HepG2 (cell line): ENCODE results near the gene LENEP. TPM values are rescaled to one million over a fixed set of nuclear protein-coding genes. Genes with fewer than 3 reads are reported as not detected.

ENCODE experiments used
- ARID2 ChIP-seq: sonication (generic); formaldehyde crosslinking; IDR thresholded peaks from 2 replicates; pipeline ENCODE4 v1.8.1; 2022; ENCODE audit warnings: mild to moderate bottlenecking, missing genetic modification reagents, borderline replicate concordance
- BRD4 ChIP-seq: sonication (generic); formaldehyde crosslinking; IDR thresholded peaks from 2 replicates; pipeline ENCODE4 v1.4.0; 2020; ENCODE audit warnings: missing genetic modification reagents
- BRF2 ChIP-seq: sonication (generic); formaldehyde crosslinking; IDR thresholded peaks from 2 replicates; pipeline ENCODE4 v1.8.1; 2022; ENCODE audit warnings: mild to moderate bottlenecking, missing genetic modification reagents
- FOXA3 ChIP-seq: IDR thresholded peaks from 2 replicates; pipeline ENCODE4 v1.6.1; 2016; ENCODE audit warnings: missing genetic modification reagents, missing compliant biosample characterization
- HDAC1 ChIP-seq: sonication (generic); formaldehyde crosslinking; IDR thresholded peaks from 2 replicates; pipeline ENCODE4 v1.5.1; 2020; ENCODE audit warnings: mild to moderate bottlenecking, missing genetic modification reagents
- NKX3-1 ChIP-seq: sonication (generic); formaldehyde crosslinking; IDR thresholded peaks from 2 replicates; pipeline ENCODE4 v1.5.0; 2020; ENCODE audit warnings: missing genetic modification reagents
- NR2C2 ChIP-seq: sonication (generic); formaldehyde crosslinking; IDR thresholded peaks from 2 replicates; pipeline ENCODE4 v1.4.0; 2020; ENCODE audit warnings: missing genetic modification reagents, mild to moderate bottlenecking, moderate library complexity, borderline replicate concordance
- PCBP1 ChIP-seq: fragments of 200-400 bp; formaldehyde crosslinking; IDR thresholded peaks from 2 replicates; pipeline ENCODE4 v1.6.1; 2017; ENCODE audit warnings: mild to moderate bottlenecking, low read depth, low read length, borderline replicate concordance
- POLR2A ChIP-seq, 2 experiments: IDR thresholded peaks; 2 replicates each; pipeline ENCODE4 v1.6.1; 2011; ENCODE audit warnings: low read depth in 2 of 2, low read length in 2 of 2, mild to moderate bottlenecking in 1 of 2, moderate library complexity in 1 of 2; ENCODE audit not compliant: insufficient read depth in 1 of 2
- SETDB1 ChIP-seq: sonication (generic); formaldehyde crosslinking; IDR thresholded peaks from 2 replicates; pipeline ENCODE4 v1.5.1; 2020; ENCODE audit warnings: missing genetic modification reagents, mild to moderate bottlenecking, borderline replicate concordance
- TEF ChIP-seq: sonication (generic); formaldehyde crosslinking; IDR thresholded peaks from 2 replicates; pipeline ENCODE4 v1.5.0; 2020; ENCODE audit warnings: missing genetic modification reagents
- TMF1 ChIP-seq: sonication (generic); formaldehyde crosslinking; IDR thresholded peaks from 2 replicates; pipeline ENCODE4 v1.8.1; 2022; ENCODE audit warnings: low read depth, missing genetic modification reagents
- WIZ ChIP-seq: sonication (generic); formaldehyde crosslinking; IDR thresholded peaks from 2 replicates; pipeline ENCODE4 v1.5.1; 2020; ENCODE audit warnings: mild to moderate bottlenecking, missing genetic modification reagents
- ZC3H13 ChIP-seq: sonication (generic); formaldehyde crosslinking; IDR thresholded peaks from 2 replicates; pipeline ENCODE4 v1.8.1; 2023; ENCODE audit warnings: mild to moderate bottlenecking, missing genetic modification reagents, moderate library complexity
- ZNF318 ChIP-seq: sonication (generic); formaldehyde crosslinking; IDR thresholded peaks from 2 replicates; pipeline ENCODE4 v1.4.0; 2020; ENCODE audit warnings: mild to moderate bottlenecking, missing genetic modification reagents
- ZNF329 ChIP-seq: sonication (generic); formaldehyde crosslinking; IDR thresholded peaks from 2 replicates; pipeline ENCODE4 v1.9.0; 2021; ENCODE audit warnings: low read depth, mild to moderate bottlenecking, missing genetic modification reagents
- ZNF557 ChIP-seq: sonication (generic); formaldehyde crosslinking; IDR thresholded peaks from 2 replicates; pipeline ENCODE4 v1.4.0; 2020; ENCODE audit warnings: missing genetic modification reagents
- ZNF660 ChIP-seq: sonication (generic); formaldehyde crosslinking; IDR thresholded peaks from 2 replicates; pipeline ENCODE4 v1.5.1; 2020; ENCODE audit warnings: mild to moderate bottlenecking, low read depth, missing genetic modification reagents, borderline replicate concordance
- ZNF839 ChIP-seq: sonication (generic); formaldehyde crosslinking; IDR thresholded peaks from 2 replicates; pipeline ENCODE4 v1.4.0; 2020; ENCODE audit warnings: missing genetic modification reagents, mild to moderate bottlenecking, borderline replicate concordance
- polyA plus RNA-seq, 8 experiments: library from polyadenylated mRNA; depleted of rRNA in 3 of 8; stranded (reverse) in 7 of 8; unstranded in 1 of 8; fragments of >200 nt; fragmentation: Illumina TruSeq in 4 of 8; extraction: Trizol in 4 of 8; gene quantifications; 2 replicates each; pipeline versions ENCODE4 v1.2.1 to v1.2.3, GENCODE V29; 2011 to 2016; ENCODE audit warnings: low read depth in 4 of 8, missing spikeins in 1 of 8, mixed read lengths in 1 of 8; ENCODE audit not compliant: insufficient read depth in 1 of 8
- total RNA-seq, 5 experiments: library from RNA; depleted of rRNA; stranded (reverse); fragments of >200 nt; fragmentation: Illumina TruSeq; extraction: Trizol; gene quantifications; 2 replicates each; pipeline ENCODE4 v1.2.3, GENCODE V29; 2016; ENCODE audit warnings: low read depth in 1 of 5

The LENEP gene
- total and polyA plus RNA-seq, 2 of the 13 experiments (the other 11 are each of a cell fraction or from before 2014, with no cell fraction given) = 0.29 TPM; not detected in 1

GRCh38 chr1:154970631-154971340 is 22.6 kb upstream of the LENEP start, which contains the start of gene SHC1 (continued):
- no peak for TF ChIP-seq ZNF839
- TF ChIP-seq BRF2 (CRISPR knock-in tag) = no peak
- TF ChIP-seq POLR2A (IDR thresholded peaks at IDR 0.05; ENCODE audit: insufficient read depth in 1 of 2, low read depth in 2 of 2, low read length in 2 of 2) = peak; percentile 56 to 94; a peak in 3 of 4 replicates
- TF ChIP-seq NKX3-1 (CRISPR knock-in tag) = no peak
- TF ChIP-seq BRD4 (CRISPR knock-in tag) = no peak
- no peak for TF ChIP-seq ZNF660 (CRISPR knock-in tag)
- 0 out of 2 replicates have a peak, but pooled peaks have one; percentile 45 for TF ChIP-seq PCBP1
- TF ChIP-seq SETDB1 (CRISPR knock-in tag) = no peak
- TF ChIP-seq NR2C2 (CRISPR knock-in tag) = no peak; the same call in 1 of the 2 replicates
- no peak for TF ChIP-seq TEF (CRISPR knock-in tag)
- TF ChIP-seq ZC3H13 = no peak
- no peak for TF ChIP-seq TMF1 (CRISPR knock-in tag)
- TF ChIP-seq WIZ (CRISPR knock-in tag) = no peak
- peak; percentile 27; the same call in 1 of the 2 replicates for TF ChIP-seq FOXA3 (CRISPR knock-in tag)
- peak; percentile 60 for TF ChIP-seq HDAC1 (CRISPR knock-in tag)
- 0 out of 2 replicates have a peak, but pooled peaks have one; percentile 45 for TF ChIP-seq ZNF557 (CRISPR knock-in tag)
- TF ChIP-seq ARID2 (CRISPR knock-in tag) = no peak
- no peak for TF ChIP-seq ZNF329 (CRISPR knock-in tag)
- TF ChIP-seq ZNF318 (CRISPR knock-in tag) = no peak
